Measurements from ENCODE around the gene SNX6. TPM values are rescaled to one million over a fixed set of nuclear protein-coding genes. Genes with fewer than 3 reads are reported as not detected.
A peak's percentile ranks its signal among the peaks of the same experiment; 100 is the strongest.
"Not testable (repeated sequence)": the region's sequence is repeated elsewhere in the genome, so short reads cannot be mapped to it uniquely, and the experiment has no call there.

Gene SNX6
- total RNA-seq (2014; rRNA removed; shearing (Covaris generic)), result 138 and 141 TPM in 2 replicates

DNA sequence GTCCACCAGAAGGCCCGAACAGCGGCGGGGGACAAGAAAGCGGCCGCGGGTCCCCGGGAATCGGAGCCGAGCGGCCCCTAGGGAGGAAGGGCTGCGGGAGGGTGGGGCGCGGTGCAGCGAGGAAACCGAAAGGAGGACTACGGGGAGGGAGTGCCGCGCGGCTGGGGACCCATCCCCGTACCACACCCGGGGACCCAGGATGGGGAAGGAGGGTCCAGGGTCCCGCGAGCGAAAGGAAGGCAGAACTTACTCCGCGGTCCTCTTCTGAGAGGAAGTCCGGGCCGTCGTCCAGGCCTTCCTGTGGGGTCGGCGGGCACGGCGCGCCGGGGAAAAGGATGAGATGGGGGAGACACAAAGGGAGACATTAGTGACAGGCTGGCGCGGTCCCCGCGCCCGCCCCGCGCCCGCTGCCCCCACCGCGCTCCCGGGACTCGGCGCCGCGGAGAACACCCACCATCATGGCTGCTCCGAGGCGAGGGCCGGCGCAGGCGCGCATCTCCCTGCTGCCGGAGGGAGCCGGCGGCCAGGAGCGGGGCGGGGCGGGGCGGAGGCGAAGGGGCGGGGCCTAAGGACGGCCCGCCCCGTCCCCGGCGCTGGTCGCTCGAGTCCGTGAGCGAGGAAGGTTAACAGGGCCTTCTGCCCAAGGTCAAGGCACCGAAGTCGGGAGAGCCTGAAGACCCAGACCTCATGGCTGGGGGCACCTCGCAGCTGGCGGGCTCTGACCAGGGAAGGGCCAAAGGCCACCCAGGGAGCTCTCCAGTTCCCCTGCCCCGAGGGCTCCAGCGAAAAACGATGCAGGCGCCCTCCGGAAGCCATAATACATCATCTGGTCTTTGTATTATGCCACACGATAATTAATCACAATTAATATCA, at the start of gene SNX6:
Gene SNX6 (minus strand): TSS at position 492 of the 873 bp plus-strand sequence. CDS start 32 bp downstream, at position 460.
- DNase-seq (ENCODE audit: low read depth), result peak; percentile 70

DNA sequence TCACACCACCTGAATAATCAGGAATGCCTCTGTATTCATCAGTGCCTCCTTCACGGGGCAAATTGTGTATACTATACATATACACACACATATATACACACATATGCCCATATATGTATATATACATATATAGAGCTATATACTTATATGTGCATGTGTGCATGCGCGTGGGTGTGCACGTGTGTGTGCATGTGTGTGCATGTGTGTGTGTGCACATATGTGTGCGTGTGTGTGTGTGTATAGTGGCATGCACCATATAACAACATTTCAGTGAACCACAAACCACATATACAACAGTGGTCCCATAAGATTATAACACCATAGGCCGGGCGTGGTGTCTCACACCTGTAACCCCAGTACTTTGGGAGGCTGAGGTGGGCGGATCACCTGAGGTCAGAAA, 48.8 kb upstream of the SNX6 start:
- no peak for DNase-seq (ENCODE audit: low read depth)

DNA sequence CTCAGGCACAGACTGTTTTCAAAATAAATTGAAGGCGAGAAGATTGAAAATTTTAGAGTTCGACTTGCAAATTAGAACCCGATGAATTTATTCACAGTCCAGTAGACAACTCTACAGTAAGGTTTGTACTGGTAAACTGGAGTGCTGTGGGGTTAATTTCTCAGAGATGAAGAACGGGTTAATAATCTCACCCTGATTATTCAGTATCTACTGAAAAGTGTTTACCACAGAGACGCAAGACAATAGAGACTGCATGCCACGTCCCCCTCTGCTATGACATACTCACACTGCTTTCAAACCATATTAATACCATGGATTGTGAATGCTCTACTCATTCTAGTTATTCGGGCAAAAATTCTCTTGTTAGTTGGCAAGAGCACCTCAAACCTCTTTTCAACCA, 48.4 kb upstream of the SNX6 start:
- DNase-seq (ENCODE audit: low read depth), result no peak

DNA sequence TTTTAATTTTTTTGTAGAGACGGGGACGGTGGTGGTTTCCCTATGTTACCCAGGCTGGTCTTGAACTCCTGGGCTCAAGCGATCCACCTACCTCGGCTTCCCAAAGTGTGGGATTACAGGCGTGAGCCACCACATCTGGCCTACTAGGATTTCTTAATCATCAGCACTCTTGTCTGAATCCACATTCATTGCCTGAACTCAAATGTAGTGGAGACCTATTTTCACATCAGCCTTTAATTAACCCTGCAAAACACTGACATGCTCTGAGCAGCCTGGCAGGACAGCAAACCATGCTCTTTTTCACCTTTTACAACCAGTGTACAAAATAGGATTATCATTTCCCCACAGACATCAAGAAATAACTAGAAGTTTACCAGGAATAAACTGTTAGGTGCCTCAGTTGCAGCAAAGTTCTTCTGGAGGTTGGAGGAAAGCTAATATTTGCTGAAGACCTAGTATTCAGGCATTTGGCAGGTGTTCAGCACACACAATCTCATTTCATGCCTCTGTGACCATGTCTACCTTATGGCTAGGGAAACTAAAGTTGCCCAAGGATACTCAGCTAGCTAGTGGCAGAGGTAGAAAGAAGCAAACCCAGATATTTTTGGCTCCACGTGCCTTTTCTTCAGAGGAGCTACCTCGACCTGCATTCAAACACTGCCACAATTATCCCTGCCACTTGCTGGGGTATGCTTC, 46.7 kb upstream of the SNX6 start:
- no peak for DNase-seq (ENCODE audit: low read depth)

DNA sequence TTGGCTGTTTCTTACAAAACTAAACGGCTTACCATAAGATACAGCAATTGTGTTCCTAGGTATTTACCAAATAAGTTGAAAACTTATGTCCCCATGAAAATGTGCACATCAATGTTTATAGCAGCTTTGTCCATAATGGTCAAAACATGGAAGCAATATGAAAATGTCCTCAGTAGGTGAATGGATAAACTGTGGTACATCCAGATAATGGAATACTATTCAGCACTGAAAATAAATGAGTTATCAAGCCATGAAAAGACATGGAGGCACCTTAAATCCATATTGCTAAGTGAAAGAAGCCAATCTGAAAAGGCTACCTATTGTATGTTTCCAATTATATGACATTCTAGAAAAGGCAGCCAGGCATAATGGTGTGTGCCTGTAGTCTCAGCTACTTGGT, 43.8 kb upstream of the SNX6 start:
- DNase-seq (ENCODE audit: low read depth), result no peak

DNA sequence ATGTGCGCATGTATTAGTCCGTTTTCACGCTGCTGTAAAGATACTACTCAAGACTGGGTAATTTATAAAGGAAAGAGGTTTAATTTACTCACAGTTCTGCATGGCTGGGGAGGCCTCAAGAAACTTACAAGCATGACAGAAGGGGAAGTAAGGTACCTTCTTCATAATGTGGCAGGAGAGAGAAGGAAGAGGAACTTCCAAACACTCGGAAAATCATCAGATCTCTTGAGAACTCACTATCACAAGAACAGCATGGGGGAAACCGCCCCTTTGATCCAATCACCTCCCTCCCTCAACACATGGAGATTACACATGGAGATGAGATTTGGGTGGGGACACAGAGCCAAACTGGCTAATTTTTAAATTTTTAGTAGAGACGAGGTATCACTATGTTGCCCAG, 41.8 kb upstream of the SNX6 start:
- DNase-seq (ENCODE audit: low read depth), result no peak

DNA sequence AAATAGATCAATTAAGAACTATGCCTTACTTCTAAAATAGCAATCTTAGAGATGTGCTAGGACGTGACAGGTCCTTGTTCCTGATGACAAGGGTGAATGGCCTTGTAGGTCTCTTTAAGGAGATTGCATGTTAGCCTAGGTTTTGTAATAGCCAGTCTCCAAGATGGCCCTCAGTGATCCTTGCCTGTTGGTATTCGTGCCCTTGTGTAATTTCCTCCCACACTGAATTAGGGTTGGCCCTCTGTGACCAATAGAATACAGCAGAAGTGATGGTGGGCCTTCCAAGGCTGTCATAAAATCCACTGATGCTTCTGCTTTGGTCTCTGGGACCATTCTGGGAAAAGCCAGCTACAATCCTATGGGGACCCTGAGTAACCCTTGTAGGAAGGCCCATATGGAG, 38.2 kb upstream of the SNX6 start:
- DNase-seq (ENCODE audit: low read depth), result no peak

DNA sequence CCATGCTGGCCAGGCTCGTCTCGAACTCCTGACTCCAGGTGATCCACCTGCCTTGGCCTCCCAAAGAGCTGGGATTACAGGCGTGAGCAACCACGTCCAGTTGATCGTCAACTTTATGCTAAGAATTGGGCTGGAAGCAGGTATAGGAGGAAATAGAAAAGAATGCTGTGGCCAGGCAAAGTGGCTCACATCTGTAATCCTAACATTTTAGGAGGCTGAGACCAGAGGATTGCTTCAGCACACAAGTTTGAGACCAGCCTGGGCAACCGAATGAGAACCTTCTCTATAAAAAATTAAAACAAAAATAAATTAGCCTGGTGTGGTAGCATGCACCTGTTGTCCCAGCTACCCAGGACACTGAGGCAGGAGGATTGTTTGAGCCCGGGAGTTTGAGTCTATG, 37.1 kb upstream of the SNX6 start:
- DNase-seq (ENCODE audit: low read depth), result no peak

DNA sequence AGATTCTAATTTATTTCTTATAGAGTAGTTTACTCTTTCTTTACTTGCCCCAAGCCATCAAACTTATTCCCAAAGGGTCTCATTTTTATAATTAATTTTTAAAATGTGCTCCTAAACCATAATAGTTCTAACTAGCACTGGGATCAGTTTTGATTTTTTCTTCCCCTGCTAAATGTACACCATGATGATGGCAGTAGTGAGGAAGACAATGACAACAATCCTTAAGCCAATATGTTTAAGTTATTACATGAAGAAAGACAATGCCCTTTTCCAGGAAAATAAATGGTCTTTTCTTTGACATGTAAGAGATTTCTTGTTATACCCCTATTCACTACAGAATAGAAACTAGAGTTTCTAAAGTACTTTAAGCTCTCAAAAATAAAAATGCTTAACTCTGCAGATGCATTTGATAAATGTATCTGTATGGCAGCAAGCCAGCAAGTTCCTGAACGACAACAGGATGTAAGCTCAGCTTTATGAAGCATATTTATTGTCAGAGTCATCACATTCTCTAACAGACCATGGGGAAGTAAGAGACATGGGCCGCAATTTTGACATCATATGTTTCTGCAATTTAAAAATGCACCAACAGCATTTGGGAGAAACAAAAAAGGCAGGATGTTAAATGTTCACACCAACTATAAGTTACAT, 36.0 kb upstream of the SNX6 start:
- DNase-seq (ENCODE audit: low read depth), result peak; percentile 72

DNA sequence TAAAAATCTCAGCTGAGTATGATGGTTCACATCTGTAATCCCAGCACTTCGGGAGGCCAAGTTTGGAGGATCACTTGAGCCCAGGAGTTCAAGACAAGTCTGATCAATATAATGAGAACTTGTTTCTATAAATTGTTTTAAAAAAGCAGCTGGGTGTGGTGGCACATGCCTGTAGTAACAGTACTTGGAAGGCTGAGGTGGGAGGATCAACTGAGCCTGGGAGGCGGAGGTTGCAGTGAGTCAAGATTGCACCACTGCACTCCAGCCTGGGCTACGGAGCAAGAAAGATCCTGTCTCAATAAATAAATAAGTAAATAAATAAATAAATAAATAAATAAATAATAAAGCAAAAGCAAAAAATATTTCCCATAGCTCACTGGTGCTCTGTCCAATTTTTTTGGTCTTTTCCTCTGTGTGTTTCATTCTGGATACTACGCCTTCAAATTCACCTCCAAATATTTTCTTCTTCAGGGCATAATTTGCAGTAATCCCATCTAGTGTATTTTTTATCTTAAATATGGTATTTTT, 32.7 kb upstream of the SNX6 start:
- no peak for DNase-seq (ENCODE audit: low read depth)

DNA sequence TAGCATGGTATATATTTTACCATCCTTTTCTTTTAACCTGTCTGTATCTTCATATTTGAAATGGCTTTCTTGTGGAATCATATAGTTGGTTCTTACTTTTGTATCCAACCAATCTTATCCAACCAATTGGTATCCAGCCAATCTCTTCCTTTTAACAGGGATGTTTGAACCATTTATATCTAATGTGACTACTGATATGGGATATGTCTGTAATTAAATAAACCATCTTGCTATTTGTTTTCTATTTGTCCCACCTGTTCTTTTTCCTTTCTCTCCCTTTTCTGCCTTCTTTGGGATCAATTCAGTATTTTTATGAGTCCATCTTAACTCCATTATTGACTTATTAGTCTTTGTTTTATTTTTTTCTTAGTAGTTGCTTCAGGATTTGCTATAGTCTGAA, 30.8 kb upstream of the SNX6 start:
- DNase-seq (ENCODE audit: low read depth), result no peak

DNA sequence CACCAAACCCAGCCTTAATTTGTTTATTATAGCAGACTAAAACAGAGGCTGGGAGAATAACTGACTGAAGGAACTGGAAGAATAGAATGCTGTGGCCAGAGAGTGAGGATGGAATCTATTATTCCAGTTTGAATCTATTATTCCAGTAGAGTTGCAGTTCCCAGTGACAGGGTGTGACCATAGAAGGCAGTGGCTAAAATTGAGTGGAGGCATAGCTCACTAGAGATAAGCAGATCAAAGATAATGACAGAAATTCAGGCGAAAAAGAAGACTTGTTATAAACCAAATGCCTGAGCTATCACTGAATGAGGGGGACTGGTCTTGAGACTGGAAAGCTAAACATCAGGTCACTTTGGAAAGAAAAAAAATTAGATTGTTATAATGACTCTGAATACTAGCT, 26.0 kb upstream of the SNX6 start:
- DNase-seq (ENCODE audit: low read depth), result no peak

DNA sequence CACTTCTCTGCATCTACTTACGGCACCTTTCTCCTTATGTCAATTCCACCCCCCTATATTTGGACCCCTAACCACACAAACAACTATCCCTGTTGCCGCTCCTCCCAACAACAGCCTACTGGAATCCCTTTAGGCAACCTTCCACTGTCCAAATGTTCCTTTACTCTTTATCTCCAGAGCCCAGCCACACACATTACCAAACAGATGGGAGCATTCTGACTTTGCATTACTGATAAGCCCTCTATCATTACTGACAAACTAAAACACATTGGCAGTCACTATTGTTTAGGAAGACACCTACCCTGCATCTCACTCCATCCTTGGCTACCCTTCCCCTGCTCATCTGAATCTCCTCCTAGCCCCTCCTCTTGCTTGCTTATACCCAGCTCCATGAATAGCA, 23.1 kb upstream of the SNX6 start:
- DNase-seq (ENCODE audit: low read depth), result not testable (repeated sequence)

DNA sequence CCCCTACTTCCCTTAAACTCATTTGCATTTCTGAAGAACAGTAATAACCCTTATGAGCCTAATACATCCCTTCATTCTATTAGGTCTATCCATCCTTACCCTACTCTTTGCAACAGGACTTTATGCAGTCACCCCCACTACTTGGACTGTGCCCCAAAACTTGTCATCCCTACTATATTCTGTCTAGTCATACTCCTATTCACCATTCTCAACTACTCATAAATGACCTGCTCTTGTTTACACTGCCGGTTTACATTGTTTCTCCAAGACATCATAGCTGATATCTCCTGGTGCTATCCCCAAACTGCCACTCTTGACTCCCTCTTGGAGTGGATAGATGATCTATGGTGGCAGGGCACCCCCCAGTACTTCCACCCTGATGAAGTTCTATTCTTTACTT, 22.4 kb upstream of the SNX6 start:
- not testable (repeated sequence) for DNase-seq (ENCODE audit: low read depth)

DNA sequence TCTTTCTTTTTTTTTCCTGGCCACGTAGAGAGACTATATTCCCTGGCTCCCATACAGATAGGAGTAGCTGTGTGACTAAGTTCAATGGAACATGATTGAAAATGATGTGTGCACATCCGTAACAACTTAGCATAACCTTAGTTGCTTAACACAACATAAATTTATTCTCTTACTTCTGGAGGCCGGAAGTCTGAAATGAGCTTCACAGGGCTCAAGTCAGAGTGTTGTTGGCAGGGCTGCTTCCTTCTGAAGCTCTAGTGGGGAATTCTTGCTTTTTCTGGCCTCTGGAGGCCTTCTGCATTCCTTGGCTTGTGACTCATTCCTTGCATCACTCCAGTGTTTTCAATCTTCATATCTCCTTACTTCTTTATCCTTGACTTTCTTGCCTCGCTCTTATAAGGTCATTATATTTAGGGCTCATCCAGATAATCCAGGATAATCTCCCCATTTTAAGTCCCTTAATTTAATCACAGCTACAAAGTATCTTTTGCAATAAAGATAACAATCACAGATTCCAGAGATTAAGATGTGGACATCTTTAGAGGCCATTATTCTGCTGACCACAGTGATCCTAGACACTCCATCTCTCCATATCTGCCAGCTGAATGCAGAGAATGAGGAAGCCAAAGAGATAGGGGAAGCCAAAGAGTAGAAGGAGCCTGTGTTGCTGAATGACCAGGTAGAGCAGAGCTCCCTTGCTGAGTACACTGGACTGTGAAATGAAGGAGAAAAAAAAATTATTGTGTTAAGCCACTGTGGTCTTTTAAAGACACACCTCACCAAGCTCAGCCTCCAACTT, 21.0 kb upstream of the SNX6 start:
- DNase-seq (ENCODE audit: low read depth), result peak; percentile 95

DNA sequence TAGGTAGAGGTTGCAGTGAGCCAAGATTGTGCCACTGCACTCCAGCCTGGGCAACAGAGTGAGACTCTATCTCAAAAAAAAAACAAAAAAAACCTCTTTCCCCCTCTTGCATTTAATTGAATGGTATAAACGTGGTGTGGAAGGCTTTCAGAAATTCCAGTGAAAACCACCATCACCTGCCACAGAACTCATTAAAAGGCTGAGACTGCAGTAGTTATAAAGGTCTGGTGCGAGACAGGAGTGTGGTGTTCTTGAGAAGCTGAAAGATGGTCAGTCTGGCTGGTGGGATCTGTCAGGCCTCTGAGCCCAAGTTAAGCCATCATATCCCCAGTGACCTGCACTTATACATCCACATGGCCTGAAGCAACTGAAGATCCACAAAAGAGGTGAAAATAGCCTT, 20.1 kb upstream of the SNX6 start:
- not testable (repeated sequence) for DNase-seq (ENCODE audit: low read depth)

DNA sequence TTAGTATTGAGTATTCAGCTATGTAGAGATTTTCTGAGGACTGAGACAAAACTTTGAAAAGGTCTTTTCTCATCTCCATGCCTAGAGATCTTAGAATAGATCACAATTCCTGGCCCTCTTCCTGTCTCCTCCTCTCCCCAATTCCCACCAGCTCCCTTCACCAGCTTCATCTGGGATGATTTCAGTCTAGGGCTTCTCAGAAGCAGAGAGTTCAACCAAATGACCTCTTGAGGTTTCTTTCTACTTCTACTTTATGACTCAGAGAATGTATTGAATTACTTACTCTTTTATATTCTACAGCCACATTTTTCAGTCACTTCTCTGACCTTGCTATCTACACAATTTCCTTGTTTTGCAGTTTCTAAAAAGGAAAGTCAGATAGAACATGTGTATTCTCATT, 19.4 kb upstream of the SNX6 start:
- DNase-seq (ENCODE audit: low read depth), result peak; percentile 91

DNA sequence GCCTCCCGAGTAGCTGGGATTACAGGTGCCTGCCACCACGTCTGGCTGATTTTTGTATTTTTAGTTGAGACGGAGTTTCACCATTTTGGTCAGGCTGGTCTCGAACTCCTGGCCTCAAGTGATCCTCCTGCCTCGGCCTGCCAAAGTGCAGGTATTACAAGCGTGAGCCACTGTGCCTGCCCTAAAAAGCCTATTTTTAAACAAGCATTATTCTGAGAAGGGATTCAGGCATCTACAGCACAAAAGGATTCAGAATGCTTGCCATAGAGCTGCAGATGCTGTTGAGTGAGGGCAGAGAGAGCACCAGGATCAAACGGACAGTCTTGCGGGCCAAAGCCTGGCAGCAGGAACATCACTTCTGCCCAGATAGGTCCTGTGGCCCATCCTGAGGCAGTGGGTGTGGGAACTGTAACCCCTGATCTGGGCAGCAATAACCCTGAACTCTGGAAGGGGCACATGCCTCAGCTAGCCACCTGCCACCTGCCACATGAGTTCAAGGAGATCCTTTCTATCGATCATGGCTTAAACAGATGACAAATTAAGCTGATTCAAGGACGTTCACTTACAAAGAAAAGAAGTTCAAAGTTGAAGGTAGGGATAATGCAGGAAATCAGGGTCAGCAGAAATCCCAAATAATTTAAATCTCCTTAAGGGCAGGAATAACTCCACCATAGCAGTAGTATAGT, 16.8 kb upstream of the SNX6 start:
- DNase-seq (ENCODE audit: low read depth), result no peak

DNA sequence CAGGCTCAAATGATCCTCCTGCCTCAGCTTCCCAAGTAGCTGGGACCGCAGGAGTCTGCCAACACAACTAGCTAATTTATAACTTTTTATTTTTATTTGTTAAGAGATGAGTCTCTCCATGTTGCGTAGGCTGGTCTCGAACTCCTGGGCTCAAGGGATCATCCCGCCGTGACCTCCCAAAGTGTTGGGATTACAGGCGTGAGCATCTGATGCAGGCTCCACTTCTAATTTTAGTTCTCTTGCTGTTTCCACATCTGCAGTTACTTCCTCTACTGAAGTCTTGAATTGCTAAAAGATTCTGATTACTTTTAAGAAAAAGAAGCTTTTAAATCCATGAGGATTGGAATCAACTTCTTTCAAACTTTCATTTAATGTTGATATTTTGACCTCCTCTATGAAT, 13.4 kb upstream of the SNX6 start:
- DNase-seq (ENCODE audit: low read depth), result no peak

DNA sequence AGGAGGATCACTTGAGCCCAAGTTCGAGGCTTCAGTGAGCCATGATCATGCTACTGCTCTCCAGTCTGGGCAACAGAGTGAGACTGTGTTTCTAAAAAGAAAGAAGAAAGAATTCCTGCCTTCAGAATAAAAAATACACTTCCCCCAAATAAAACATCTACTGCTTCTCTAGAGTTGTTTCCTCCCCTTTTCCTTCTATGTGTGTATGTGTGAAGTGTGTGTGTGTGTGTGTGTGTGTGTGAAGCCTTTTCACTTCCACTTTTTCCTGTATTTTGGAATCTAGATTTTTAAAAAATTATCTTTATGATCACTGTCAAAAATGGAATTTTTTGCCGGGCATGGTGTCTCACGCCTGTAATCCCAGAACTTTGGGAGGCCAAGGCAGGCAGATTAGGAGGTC, 12.6 kb upstream of the SNX6 start:
- no peak for DNase-seq (ENCODE audit: low read depth)

DNA sequence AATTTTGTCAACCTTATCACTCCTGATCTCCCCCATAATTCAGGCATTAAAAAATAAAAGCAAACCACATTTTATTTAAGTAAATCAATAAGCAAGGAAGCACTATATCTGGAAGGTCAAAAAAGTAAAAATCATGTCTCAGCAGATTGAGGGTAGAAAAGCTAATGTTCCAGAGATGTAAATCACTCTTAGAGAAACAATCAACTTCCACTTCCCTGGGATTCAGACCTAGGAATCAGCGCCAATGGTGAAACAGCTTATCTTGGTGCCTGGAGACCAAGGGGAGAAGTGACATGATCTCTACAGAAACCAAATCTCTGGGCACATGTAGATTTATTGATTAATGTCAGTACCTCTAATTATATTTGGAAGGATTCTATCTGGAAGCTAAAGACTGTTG, 10.9 kb upstream of the SNX6 start:
- no peak for DNase-seq (ENCODE audit: low read depth)

All from RPMI7951 (cell line).